Measurements from ENCODE around the gene SNX8.

Gene SNX8

GRCh38 chr7:2261611-2262010, 52.6 kb downstream of the SNX8 start:
- Histone ChIP-seq H3K4me1 (ENCODE audit: control insufficient read depth in 2 of 2, insufficient read depth in 1 of 2, low read depth in 1 of 2, low read length in 2 of 2) (no peaks in the 10 kb centered on the region), H3K79me1 (ENCODE audit: low read depth, low read length) (peaks cover 2% of the 10 kb centered on the region), H2AK5ac (ENCODE audit: low read depth, low read length) (no peak overlapping the region), H3K27ac (replicated peaks; ENCODE audit: low read length) (no peak overlapping the region), H3K27me3 (ENCODE audit: control insufficient read depth in 3 of 3, insufficient read depth in 3 of 3, low read depth in 1 of 3, low read length in 3 of 3) (no peaks in the 10 kb centered on the region), H2BK15ac (ENCODE audit: low read length) (no peak overlapping the region), H3K9ac (ENCODE audit: low read depth, low read length, poor library complexity) (no peak overlapping the region), H2AFZ (ENCODE audit: low read length) (no peak overlapping the region), H3K4me3 (ENCODE audit: low read length in 2 of 2) (no peak overlapping the region), H3K9me3 (replicated peaks in 1 of 2; ENCODE audit: control insufficient read depth in 2 of 2, insufficient read depth in 1 of 2, low read depth in 1 of 2, low read length in 2 of 2) (no peaks in the 10 kb centered on the region), H4K8ac (ENCODE audit: low read depth, low read length) (no peak overlapping the region), H4K91ac (ENCODE audit: low read depth, low read length, poor library complexity) (no peak overlapping the region), H3K18ac (ENCODE audit: low read length) (no peak overlapping the region), H2BK5ac (ENCODE audit: low read length) (no peak overlapping the region), H2BK120ac (ENCODE audit: low read depth, low read length) (no peak overlapping the region), H3K36me3 (replicated peaks in 1 of 2; ENCODE audit: control insufficient read depth in 2 of 2, insufficient read depth in 2 of 2, low read length in 2 of 2) (peaks cover 25 to 73% of the 10 kb centered on the region in 2 donors), H2BK12ac (ENCODE audit: low read length) (no peak overlapping the region), H3K4ac (ENCODE audit: low read length) (no peak overlapping the region), H3K23ac (ENCODE audit: low read depth, low read length, poor library complexity) (no peak overlapping the region), H3K14ac (ENCODE audit: low read length) (no peak overlapping the region), H3K4me2 (ENCODE audit: insufficient read depth, low read length, poor library complexity, severe bottlenecking) (no peak overlapping the region)
- DNase-seq (ENCODE audit: low spot score) = no peak
- WGBS, 2 donors (ENCODE audit: extremely low coverage in 2 of 2, insufficient read length in 2 of 2, insufficient replicate concordance in 1 of 2) = no CpG with 5 or more reads among the region's 14 CpGs

GRCh38 chr7:2260820-2261219, 53.4 kb downstream of the SNX8 start:
- H3K4me2 ChIP-seq (ENCODE audit: insufficient read depth, low read length, poor library complexity, severe bottlenecking) = no peak overlapping the region
- H3K27ac ChIP-seq (replicated peaks; ENCODE audit: low read length) = no peak overlapping the region
- no peaks in the 10 kb centered on the region for H3K27me3 ChIP-seq (ENCODE audit: control insufficient read depth in 3 of 3, insufficient read depth in 3 of 3, low read depth in 1 of 3, low read length in 3 of 3)
- no peak overlapping the region for H3K23ac ChIP-seq (ENCODE audit: low read depth, low read length, poor library complexity)
- no peak overlapping the region for H3K14ac ChIP-seq (ENCODE audit: low read length)
- H4K8ac ChIP-seq (ENCODE audit: low read depth, low read length) = no peak overlapping the region
- DNase-seq (ENCODE audit: low spot score) = no peak
- H2BK5ac ChIP-seq (ENCODE audit: low read length) = no peak overlapping the region
- no peak overlapping the region for H4K91ac ChIP-seq (ENCODE audit: low read depth, low read length, poor library complexity)
- WGBS, 2 donors (ENCODE audit: extremely low coverage in 2 of 2, insufficient read length in 2 of 2, insufficient replicate concordance in 1 of 2) = no CpG with 5 or more reads among the region's 5 CpGs
- no peak overlapping the region for H2AFZ ChIP-seq (ENCODE audit: low read length)
- no peaks in the 10 kb centered on the region for H3K9me3 ChIP-seq (replicated peaks in 1 of 2; ENCODE audit: control insufficient read depth in 2 of 2, insufficient read depth in 1 of 2, low read depth in 1 of 2, low read length in 2 of 2)
- peaks cover 25 to 75% of the 10 kb centered on the region in 2 donors for H3K36me3 ChIP-seq (replicated peaks in 1 of 2; ENCODE audit: control insufficient read depth in 2 of 2, insufficient read depth in 2 of 2, low read length in 2 of 2)
- no peak overlapping the region for H2AK5ac ChIP-seq (ENCODE audit: low read depth, low read length)
- H3K4me3 ChIP-seq (ENCODE audit: low read length in 2 of 2) = no peak overlapping the region
- H2BK15ac ChIP-seq (ENCODE audit: low read length) = no peak overlapping the region
- H3K4me1 ChIP-seq (ENCODE audit: control insufficient read depth in 2 of 2, insufficient read depth in 1 of 2, low read depth in 1 of 2, low read length in 2 of 2) = no peaks in the 10 kb centered on the region
- H3K4ac ChIP-seq (ENCODE audit: low read length) = no peak overlapping the region
- no peak overlapping the region for H2BK120ac ChIP-seq (ENCODE audit: low read depth, low read length)
- peaks cover 2% of the 10 kb centered on the region for H3K79me1 ChIP-seq (ENCODE audit: low read depth, low read length)
- H3K18ac ChIP-seq (ENCODE audit: low read length) = no peak overlapping the region
- H3K9ac ChIP-seq (ENCODE audit: low read depth, low read length, poor library complexity) = no peak overlapping the region
- H2BK12ac ChIP-seq (ENCODE audit: low read length) = no peak overlapping the region

GRCh38 chr7:2259480-2259879, 54.8 kb downstream of the SNX8 start:
- no peak overlapping the region for H3K4me2 ChIP-seq (ENCODE audit: insufficient read depth, low read length, poor library complexity, severe bottlenecking)
- H3K4ac ChIP-seq (ENCODE audit: low read length) = no peak overlapping the region
- no peak overlapping the region for H4K8ac ChIP-seq (ENCODE audit: low read depth, low read length)
- H2BK120ac ChIP-seq (ENCODE audit: low read depth, low read length) = peak overlapping the region; percentile 72
- H3K4me1 ChIP-seq (ENCODE audit: control insufficient read depth in 2 of 2, insufficient read depth in 1 of 2, low read depth in 1 of 2, low read length in 2 of 2) = no peaks in the 10 kb centered on the region
- H3K27me3 ChIP-seq (ENCODE audit: control insufficient read depth in 3 of 3, insufficient read depth in 3 of 3, low read depth in 1 of 3, low read length in 3 of 3) = no peaks in the 10 kb centered on the region
- peaks cover 2% of the 10 kb centered on the region for H3K79me1 ChIP-seq (ENCODE audit: low read depth, low read length)
- DNase-seq (ENCODE audit: low spot score) = no peak
- no peak overlapping the region for H4K91ac ChIP-seq (ENCODE audit: low read depth, low read length, poor library complexity)
- H3K18ac ChIP-seq (ENCODE audit: low read length) = no peak overlapping the region
- H2AK5ac ChIP-seq (ENCODE audit: low read depth, low read length) = no peak overlapping the region
- peak overlapping the region; percentile 82 for H2BK5ac ChIP-seq (ENCODE audit: low read length)
- no peak overlapping the region for H3K9ac ChIP-seq (ENCODE audit: low read depth, low read length, poor library complexity)
- H2AFZ ChIP-seq (ENCODE audit: low read length) = no peak overlapping the region
- peak overlapping the region; percentile 56 for H3K14ac ChIP-seq (ENCODE audit: low read length)
- no peak overlapping the region for H3K4me3 ChIP-seq (ENCODE audit: low read length in 2 of 2)
- no CpG with 5 or more reads among the region's 9 CpGs for whole genome bisulfite sequencing, 2 donors (ENCODE audit: extremely low coverage in 2 of 2, insufficient read length in 2 of 2, insufficient replicate concordance in 1 of 2)
- no peak overlapping the region for H2BK12ac ChIP-seq (ENCODE audit: low read length)
- H3K9me3 ChIP-seq (replicated peaks in 1 of 2; ENCODE audit: control insufficient read depth in 2 of 2, insufficient read depth in 1 of 2, low read depth in 1 of 2, low read length in 2 of 2) = no peaks in the 10 kb centered on the region
- no peak overlapping the region for H2BK15ac ChIP-seq (ENCODE audit: low read length)
- H3K36me3 ChIP-seq (replicated peaks in 1 of 2; ENCODE audit: control insufficient read depth in 2 of 2, insufficient read depth in 2 of 2, low read length in 2 of 2) = peaks cover 27 to 77% of the 10 kb centered on the region in 2 donors
- no peak overlapping the region for H3K27ac ChIP-seq (replicated peaks; ENCODE audit: low read length)
- peak overlapping the region; percentile 43 for H3K23ac ChIP-seq (ENCODE audit: low read depth, low read length, poor library complexity)

GRCh38 chr7:2258661-2259365, 55.4 kb downstream of the SNX8 start:
- Histone ChIP-seq H2BK5ac (ENCODE audit: low read length) (peak overlapping the region; percentile 82), H3K4me2 (ENCODE audit: insufficient read depth, low read length, poor library complexity, severe bottlenecking) (no peak overlapping the region), H3K27me3 (ENCODE audit: control insufficient read depth in 3 of 3, insufficient read depth in 3 of 3, low read depth in 1 of 3, low read length in 3 of 3) (no peaks in the 10 kb centered on the region), H3K4me1 (ENCODE audit: control insufficient read depth in 2 of 2, insufficient read depth in 1 of 2, low read depth in 1 of 2, low read length in 2 of 2) (no peaks in the 10 kb centered on the region), H3K4me3 (ENCODE audit: low read length in 2 of 2) (no peak overlapping the region), H3K23ac (ENCODE audit: low read depth, low read length, poor library complexity) (peak overlapping the region; percentile 43), H3K9me3 (replicated peaks in 1 of 2; ENCODE audit: control insufficient read depth in 2 of 2, insufficient read depth in 1 of 2, low read depth in 1 of 2, low read length in 2 of 2) (no peaks in the 10 kb centered on the region), H3K9ac (ENCODE audit: low read depth, low read length, poor library complexity) (peak overlapping the region; percentile 30), H2BK120ac (ENCODE audit: low read depth, low read length) (peak overlapping the region; percentile 72), H3K14ac (ENCODE audit: low read length) (peak overlapping the region; percentile 71), H2BK15ac (ENCODE audit: low read length) (no peak overlapping the region), H2AK5ac (ENCODE audit: low read depth, low read length) (peak overlapping the region; percentile 21), H3K79me1 (ENCODE audit: low read depth, low read length) (peaks cover 2% of the 10 kb centered on the region), H2BK12ac (ENCODE audit: low read length) (peak overlapping the region; percentile 4), H3K4ac (ENCODE audit: low read length) (no peak overlapping the region), H3K18ac (ENCODE audit: low read length) (peak overlapping the region; percentile 83), H2AFZ (ENCODE audit: low read length) (no peak overlapping the region), H3K27ac (replicated peaks; ENCODE audit: low read length) (no peak overlapping the region), H4K8ac (ENCODE audit: low read depth, low read length) (no peak overlapping the region), H3K36me3 (replicated peaks in 1 of 2; ENCODE audit: control insufficient read depth in 2 of 2, insufficient read depth in 2 of 2, low read length in 2 of 2) (peaks cover 24 to 77% of the 10 kb centered on the region in 2 donors), H4K91ac (ENCODE audit: low read depth, low read length, poor library complexity) (no peak overlapping the region)
- no CpG with 5 or more reads among the region's 34 CpGs for WGBS, 2 donors (ENCODE audit: extremely low coverage in 2 of 2, insufficient read length in 2 of 2, insufficient replicate concordance in 1 of 2)
- DNase-seq (ENCODE audit: low spot score) = no peak

Data from neuronal stem cell (in vitro differentiated cells).